Measurements from ENCODE around the gene NRL. TPM values are rescaled to one million over a fixed set of nuclear protein-coding genes. Genes with fewer than 3 reads are reported as not detected.
"Not testable (repeated sequence)": the region's sequence is repeated elsewhere in the genome, so short reads cannot be mapped to it uniquely, and the experiment has no call there.

Gene NRL
- total RNA-seq, 2 experiments from 2014 or later = 4.6 to 7.5 TPM

GRCh38 chr14:24037658-24038037 lies 77.1 kb downstream of the NRL start:
- TF ChIP-seq EZH2phosphoT487 (IDR thresholded peaks at IDR 0.05; ENCODE audit: borderline replicate concordance, low read depth, low read length) (no peak), CTCF (conservative IDR thresholded peaks at IDR 0.05; ENCODE audit: low read length) (no peak)
- Histone ChIP-seq H3K27ac (ENCODE audit: low read depth, low read length, poor library complexity, severe bottlenecking) (no peak overlapping the region), H2AFZ (ENCODE audit: low read length) (no peak overlapping the region), H4K20me1 (ENCODE audit: insufficient read depth, low read length) (no peaks in the 10 kb centered on the region), H3K4me2 (ENCODE audit: low read length) (no peak overlapping the region), H3K4me3 (ENCODE audit: low read depth, low read length, poor library complexity, severe bottlenecking) (no peak overlapping the region), H3K79me2 (ENCODE audit: insufficient read depth, low read depth, low read length) (no peaks in the 10 kb centered on the region), H3K9me2 (ENCODE audit: insufficient read depth, low read length) (no peaks in the 10 kb centered on the region), H3K4me1 (ENCODE audit: insufficient read depth, low read length, poor library complexity, severe bottlenecking) (peaks cover 4% of the 10 kb centered on the region), H3K9me3 (ENCODE audit: low read length) (peaks cover 2% of the 10 kb centered on the region; the same call in 1 of the 2 replicates), H3K36me3 (ENCODE audit: insufficient read depth, low read length) (no peaks in the 10 kb centered on the region)
- intact Hi-C loops (cut with micrococcal nuclease; ENCODE audit: unreplicated experiment) = no loop called here
- POLR2A ChIA-PET = no interaction called here
- DNase-seq (ENCODE audit: low spot score) = no peak
- BruUV-seq (replicated peaks) = no TSS peak
- CTCF ChIA-PET (ENCODE audit: unreplicated experiment) = no interaction called here

GRCh38 chr14:24036963-24037657 lies 77.6 kb downstream of the NRL start:
- H3K36me3 ChIP-seq (ENCODE audit: insufficient read depth, low read length); BruUV-seq (replicated peaks); intact Hi-C loops (cut with micrococcal nuclease; ENCODE audit: unreplicated experiment); H3K79me2 ChIP-seq (ENCODE audit: insufficient read depth, low read depth, low read length); H3K9me3 ChIP-seq (ENCODE audit: low read length); DNase-seq (ENCODE audit: low spot score); H3K9me2 ChIP-seq (ENCODE audit: insufficient read depth, low read length); H3K27ac ChIP-seq (ENCODE audit: low read depth, low read length, poor library complexity, severe bottlenecking); POLR2A ChIA-PET; H4K20me1 ChIP-seq (ENCODE audit: insufficient read depth, low read length); H3K4me1 ChIP-seq (ENCODE audit: insufficient read depth, low read length, poor library complexity, severe bottlenecking); CTCF ChIA-PET (ENCODE audit: unreplicated experiment): not testable (repeated sequence)
- peak; percentile 33 for TF ChIP-seq CTCF (conservative IDR thresholded peaks at IDR 0.05; ENCODE audit: low read length)
- Histone ChIP-seq H2AFZ (ENCODE audit: low read length) (peak overlapping the region; percentile 73), H3K4me2 (ENCODE audit: low read length) (peak overlapping the region; percentile 62), H3K4me3 (ENCODE audit: low read depth, low read length, poor library complexity, severe bottlenecking) (peak overlapping the region; percentile 40)

GRCh38 chr14:24036169-24036962 lies 78.4 kb downstream of the NRL start:
- CTCF ChIA-PET (ENCODE audit: unreplicated experiment) = no interaction called here
- no peak overlapping the region for H3K27ac ChIP-seq (ENCODE audit: low read depth, low read length, poor library complexity, severe bottlenecking)
- TF ChIP-seq CTCF (conservative IDR thresholded peaks at IDR 0.05; ENCODE audit: low read length) (peak; percentile 85), EZH2phosphoT487 (IDR thresholded peaks at IDR 0.05; ENCODE audit: borderline replicate concordance, low read depth, low read length) (no peak)
- peak overlapping the region; percentile 73 for H2AFZ ChIP-seq (ENCODE audit: low read length)
- peak overlapping the region; percentile 62 for H3K4me2 ChIP-seq (ENCODE audit: low read length)
- no peaks in the 10 kb centered on the region for H3K79me2 ChIP-seq (ENCODE audit: insufficient read depth, low read depth, low read length)
- peaks cover 4% of the 10 kb centered on the region for H3K4me1 ChIP-seq (ENCODE audit: insufficient read depth, low read length, poor library complexity, severe bottlenecking)
- BruUV-seq (replicated peaks) = no TSS peak
- no peaks in the 10 kb centered on the region for H3K36me3 ChIP-seq (ENCODE audit: insufficient read depth, low read length)
- POLR2A ChIA-PET = no interaction called here
- H3K9me2 ChIP-seq (ENCODE audit: insufficient read depth, low read length) = no peaks in the 10 kb centered on the region
- H3K9me3 ChIP-seq (ENCODE audit: low read length) = peaks cover 9% of the 10 kb centered on the region; the same call in 1 of the 2 replicates
- peak; percentile 54 for DNase-seq (ENCODE audit: low spot score)
- peak overlapping the region; percentile 40 for H3K4me3 ChIP-seq (ENCODE audit: low read depth, low read length, poor library complexity, severe bottlenecking)
- no peaks in the 10 kb centered on the region for H4K20me1 ChIP-seq (ENCODE audit: insufficient read depth, low read length)
- intact Hi-C loops (cut with micrococcal nuclease; ENCODE audit: unreplicated experiment) = no loop called here

- POLR2A ChIA-PET; H3K27ac ChIP-seq (ENCODE audit: low read depth, low read length, poor library complexity, severe bottlenecking); H3K4me1 ChIP-seq (ENCODE audit: insufficient read depth, low read length, poor library complexity, severe bottlenecking); intact Hi-C loops (cut with micrococcal nuclease; ENCODE audit: unreplicated experiment); DNase-seq (ENCODE audit: low spot score); H3K4me2 ChIP-seq (ENCODE audit: low read length); H3K9me2 ChIP-seq (ENCODE audit: insufficient read depth, low read length); BruUV-seq (replicated peaks); H3K9me3 ChIP-seq (ENCODE audit: low read length); H4K20me1 ChIP-seq (ENCODE audit: insufficient read depth, low read length); H3K4me3 ChIP-seq (ENCODE audit: low read depth, low read length, poor library complexity, severe bottlenecking); H3K36me3 ChIP-seq (ENCODE audit: insufficient read depth, low read length); H3K79me2 ChIP-seq (ENCODE audit: insufficient read depth, low read depth, low read length); H2AFZ ChIP-seq (ENCODE audit: low read length); CTCF ChIA-PET (ENCODE audit: unreplicated experiment): not testable (repeated sequence)
These were observed 79.0 kb downstream of the NRL start for GRCh38 chr14:24035769-24036168.
